ENCODE results near the gene FGGY. TPM values are rescaled to one million over a fixed set of nuclear protein-coding genes. Genes with fewer than 3 reads are reported as not detected.

Gene FGGY
- total RNA-seq, 1 donor from 2014 or later = 52.2 TPM

DNA sequence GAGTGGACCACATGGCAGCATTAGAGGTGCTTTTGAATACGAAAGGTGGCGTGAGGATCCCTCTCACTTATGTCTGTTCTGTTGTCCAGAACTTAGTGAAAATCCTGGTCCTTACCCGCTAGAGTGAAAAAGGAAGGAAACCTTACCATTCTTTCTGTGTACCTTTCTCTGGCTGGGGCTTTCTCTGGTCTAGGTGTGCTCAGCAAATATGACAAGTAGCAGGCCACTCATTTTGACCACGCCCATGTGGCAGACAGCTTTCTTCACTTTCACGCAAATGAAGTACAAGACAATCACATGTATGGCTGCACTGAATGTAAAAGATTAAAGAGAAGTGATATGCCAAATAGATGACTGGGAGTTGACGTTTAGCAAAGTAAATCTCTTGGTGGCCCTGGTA lies 131.9 kb downstream of the FGGY start:
- Histone ChIP-seq H3K27ac (ENCODE audit: low read depth, low read length) (peak overlapping the region; percentile 93), H3K9ac (ENCODE audit: low read depth in 1 of 3, low read length in 3 of 3) (no peak overlapping the region), H3K4me3 (ENCODE audit: low read length in 3 of 3) (no peak overlapping the region), H3K9me3 (ENCODE audit: control insufficient read depth in 3 of 3, low read length in 3 of 3) (no peaks in the 10 kb centered on the region), H3K4me1 (ENCODE audit: control insufficient read depth in 3 of 3, insufficient read depth in 3 of 3, low read length in 3 of 3) (peaks cover 45 to 50% (median 47%) of the 10 kb centered on the region in 3 donors), H3K27me3 (ENCODE audit: control insufficient read depth in 3 of 3, insufficient read depth in 3 of 3, low read length in 3 of 3) (no peaks in the 10 kb centered on the region), H3K36me3 (ENCODE audit: control insufficient read depth in 3 of 3, insufficient read depth in 3 of 3, low read length in 3 of 3) (no peaks in the 10 kb centered on the region)

DNA sequence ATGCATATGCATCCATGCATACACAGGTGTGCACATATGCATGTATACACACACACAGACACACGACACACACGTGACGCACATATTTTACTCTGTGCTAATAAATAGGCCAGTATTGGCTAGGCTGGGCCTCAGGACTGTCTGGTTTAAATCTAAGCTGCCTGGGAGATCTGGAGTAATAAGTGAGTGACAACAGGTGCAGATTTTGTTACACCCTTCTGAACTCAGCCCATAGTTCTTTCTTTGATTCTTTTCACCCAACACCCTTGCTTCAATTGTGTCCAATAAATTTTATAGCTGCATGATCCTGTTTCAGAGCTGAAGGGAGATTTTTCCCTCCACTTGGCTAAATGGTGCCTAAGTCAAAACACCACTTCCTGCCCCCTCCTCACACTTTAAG lies 132.8 kb downstream of the FGGY start:
- H3K9me3 ChIP-seq (ENCODE audit: control insufficient read depth in 3 of 3, low read length in 3 of 3) = no peaks in the 10 kb centered on the region
- H3K4me3 ChIP-seq (ENCODE audit: low read length in 3 of 3) = no peak overlapping the region
- peak overlapping the region in 1 of 3 donors; percentile 3 for H3K9ac ChIP-seq (ENCODE audit: low read depth in 1 of 3, low read length in 3 of 3)
- peak overlapping the region; percentile 15 for H3K27ac ChIP-seq (ENCODE audit: low read depth, low read length)
- H3K36me3 ChIP-seq (ENCODE audit: control insufficient read depth in 3 of 3, insufficient read depth in 3 of 3, low read length in 3 of 3) = no peaks in the 10 kb centered on the region
- H3K27me3 ChIP-seq (ENCODE audit: control insufficient read depth in 3 of 3, insufficient read depth in 3 of 3, low read length in 3 of 3) = no peaks in the 10 kb centered on the region
- peaks cover 53 to 57% (median 55%) of the 10 kb centered on the region in 3 donors for H3K4me1 ChIP-seq (ENCODE audit: control insufficient read depth in 3 of 3, insufficient read depth in 3 of 3, low read length in 3 of 3)

DNA sequence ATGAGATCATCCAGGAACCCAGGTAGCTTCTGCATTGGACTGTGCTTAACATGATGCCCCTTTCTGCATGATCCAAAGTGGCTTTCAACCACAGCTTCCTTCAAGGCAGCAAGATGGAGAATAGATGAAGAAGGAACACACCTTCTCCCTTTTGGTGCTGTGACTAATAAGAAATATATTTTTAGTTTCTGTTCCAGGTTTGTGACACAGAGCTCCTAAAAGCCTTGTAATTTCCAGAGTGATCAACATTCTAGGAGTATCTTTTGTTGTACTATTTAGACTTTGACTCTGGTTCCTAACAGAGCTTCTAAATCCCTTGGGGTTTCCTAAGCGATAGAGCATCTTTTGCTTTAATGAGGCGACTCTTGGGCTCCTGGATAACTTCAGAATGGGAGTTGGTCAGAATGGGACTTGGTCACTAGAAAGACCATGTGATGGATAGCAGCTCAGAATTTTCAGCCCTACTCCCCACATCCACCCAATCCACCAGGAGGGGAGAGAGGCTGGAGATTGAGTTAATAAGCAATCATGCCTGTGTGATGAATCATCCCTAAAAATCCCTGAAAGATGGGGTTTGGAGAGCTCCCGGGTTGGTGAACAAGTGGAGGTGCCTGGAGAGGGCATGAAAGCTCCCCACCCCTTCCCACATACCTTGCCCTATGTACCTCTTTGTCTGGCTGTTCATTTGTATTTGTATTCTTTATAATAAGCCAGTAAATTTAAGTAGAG lies 134.8 kb downstream of the FGGY start:
- Histone ChIP-seq H3K4me3 (ENCODE audit: low read length in 3 of 3) (no peak overlapping the region), H3K4me1 (ENCODE audit: control insufficient read depth in 3 of 3, insufficient read depth in 3 of 3, low read length in 3 of 3) (peaks cover 49 to 70% (median 54%) of the 10 kb centered on the region in 3 donors), H3K27ac (ENCODE audit: low read depth, low read length) (no peak overlapping the region), H3K9ac (ENCODE audit: low read depth in 1 of 3, low read length in 3 of 3) (no peak overlapping the region), H3K27me3 (ENCODE audit: control insufficient read depth in 3 of 3, insufficient read depth in 3 of 3, low read length in 3 of 3) (no peaks in the 10 kb centered on the region), H3K9me3 (ENCODE audit: control insufficient read depth in 3 of 3, low read length in 3 of 3) (no peaks in the 10 kb centered on the region), H3K36me3 (ENCODE audit: control insufficient read depth in 3 of 3, insufficient read depth in 3 of 3, low read length in 3 of 3) (no peaks in the 10 kb centered on the region)

- Histone ChIP-seq H3K4me3 (ENCODE audit: low read length in 3 of 3) (no peak overlapping the region), H3K27ac (ENCODE audit: low read depth, low read length) (peak overlapping the region; percentile 14), H3K27me3 (ENCODE audit: control insufficient read depth in 3 of 3, insufficient read depth in 3 of 3, low read length in 3 of 3) (no peaks in the 10 kb centered on the region), H3K36me3 (ENCODE audit: control insufficient read depth in 3 of 3, insufficient read depth in 3 of 3, low read length in 3 of 3) (no peaks in the 10 kb centered on the region), H3K9ac (ENCODE audit: low read depth in 1 of 3, low read length in 3 of 3) (no peak overlapping the region), H3K9me3 (ENCODE audit: control insufficient read depth in 3 of 3, low read length in 3 of 3) (no peaks in the 10 kb centered on the region), H3K4me1 (ENCODE audit: control insufficient read depth in 3 of 3, insufficient read depth in 3 of 3, low read length in 3 of 3) (peaks cover 48 to 67% (median 52%) of the 10 kb centered on the region in 3 donors)
Observed at GRCh38 chr1:59432531-59433439, 135.9 kb downstream of the FGGY start.

DNA sequence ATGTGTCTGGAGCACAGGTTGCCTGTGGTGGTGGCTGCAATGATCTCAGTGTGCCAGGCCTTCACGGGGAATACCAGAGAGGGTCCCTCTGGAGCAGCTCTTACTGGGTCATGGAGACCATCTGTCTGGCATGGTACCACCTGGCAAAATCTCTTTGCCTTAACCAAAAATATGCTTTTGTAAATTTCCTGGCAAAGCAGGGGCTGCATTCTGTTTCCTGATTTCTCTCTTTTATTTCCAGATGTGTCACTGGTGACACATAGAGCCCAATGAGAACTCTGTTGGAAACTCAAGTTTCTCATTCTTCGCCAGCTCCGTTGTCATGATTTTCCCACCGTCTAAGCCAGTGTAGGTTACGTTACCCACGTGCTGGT lies 136.5 kb downstream of the FGGY start:
- H3K9ac ChIP-seq (ENCODE audit: low read depth in 1 of 3, low read length in 3 of 3) = no peak overlapping the region
- peak overlapping the region; percentile 14 for H3K27ac ChIP-seq (ENCODE audit: low read depth, low read length)
- no peak overlapping the region for H3K4me3 ChIP-seq (ENCODE audit: low read length in 3 of 3)
- H3K4me1 ChIP-seq (ENCODE audit: control insufficient read depth in 3 of 3, insufficient read depth in 3 of 3, low read length in 3 of 3) = peaks cover 45 to 65% (median 47%) of the 10 kb centered on the region in 3 donors
- H3K36me3 ChIP-seq (ENCODE audit: control insufficient read depth in 3 of 3, insufficient read depth in 3 of 3, low read length in 3 of 3) = no peaks in the 10 kb centered on the region
- H3K9me3 ChIP-seq (ENCODE audit: control insufficient read depth in 3 of 3, low read length in 3 of 3) = no peaks in the 10 kb centered on the region
- H3K27me3 ChIP-seq (ENCODE audit: control insufficient read depth in 3 of 3, insufficient read depth in 3 of 3, low read length in 3 of 3) = no peaks in the 10 kb centered on the region

DNA sequence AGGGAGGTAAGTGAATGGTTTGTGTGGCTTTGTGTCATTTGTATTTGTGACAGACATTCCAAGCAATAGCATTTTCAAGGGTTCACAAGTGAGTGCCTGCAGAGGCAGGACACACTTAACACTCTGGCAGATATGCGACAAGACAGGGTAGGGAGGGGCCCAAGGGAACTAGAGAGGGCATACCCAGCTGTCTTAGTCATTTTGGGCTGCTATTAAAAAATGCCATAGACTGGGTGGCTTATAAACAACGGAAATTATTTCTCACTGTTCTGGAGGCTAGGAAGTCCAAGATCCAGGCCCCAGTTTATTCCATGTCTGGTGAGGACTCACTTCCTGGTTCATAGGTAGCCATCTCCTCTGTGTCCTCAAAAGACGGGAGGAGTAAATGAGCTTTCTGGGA lies 137.4 kb downstream of the FGGY start:
- Histone ChIP-seq H3K4me3 (ENCODE audit: low read length in 3 of 3) (no peak overlapping the region), H3K9me3 (ENCODE audit: control insufficient read depth in 3 of 3, low read length in 3 of 3) (no peaks in the 10 kb centered on the region), H3K36me3 (ENCODE audit: control insufficient read depth in 3 of 3, insufficient read depth in 3 of 3, low read length in 3 of 3) (no peaks in the 10 kb centered on the region), H3K27me3 (ENCODE audit: control insufficient read depth in 3 of 3, insufficient read depth in 3 of 3, low read length in 3 of 3) (no peaks in the 10 kb centered on the region), H3K4me1 (ENCODE audit: control insufficient read depth in 3 of 3, insufficient read depth in 3 of 3, low read length in 3 of 3) (peaks cover 39 to 59% (median 45%) of the 10 kb centered on the region in 3 donors), H3K27ac (ENCODE audit: low read depth, low read length) (peak overlapping the region; percentile 14), H3K9ac (ENCODE audit: low read depth in 1 of 3, low read length in 3 of 3) (no peak overlapping the region)

GRCh38 chr1:59436637-59437036 lies 139.7 kb downstream of the FGGY start:
- Histone ChIP-seq H3K4me3 (ENCODE audit: low read length in 3 of 3) (no peak overlapping the region), H3K4me1 (ENCODE audit: control insufficient read depth in 3 of 3, insufficient read depth in 3 of 3, low read length in 3 of 3) (peaks cover 30 to 55% (median 40%) of the 10 kb centered on the region in 3 donors), H3K36me3 (ENCODE audit: control insufficient read depth in 3 of 3, insufficient read depth in 3 of 3, low read length in 3 of 3) (no peaks in the 10 kb centered on the region), H3K9me3 (ENCODE audit: control insufficient read depth in 3 of 3, low read length in 3 of 3) (no peaks in the 10 kb centered on the region), H3K9ac (ENCODE audit: low read depth in 1 of 3, low read length in 3 of 3) (no peak overlapping the region), H3K27ac (ENCODE audit: low read depth, low read length) (peak overlapping the region; percentile 4), H3K27me3 (ENCODE audit: control insufficient read depth in 3 of 3, insufficient read depth in 3 of 3, low read length in 3 of 3) (no peaks in the 10 kb centered on the region)

GRCh38 chr1:59438058-59438560 lies 141.2 kb downstream of the FGGY start:
- peaks cover 32 to 57% (median 44%) of the 10 kb centered on the region in 3 donors for H3K4me1 ChIP-seq (ENCODE audit: control insufficient read depth in 3 of 3, insufficient read depth in 3 of 3, low read length in 3 of 3)

DNA sequence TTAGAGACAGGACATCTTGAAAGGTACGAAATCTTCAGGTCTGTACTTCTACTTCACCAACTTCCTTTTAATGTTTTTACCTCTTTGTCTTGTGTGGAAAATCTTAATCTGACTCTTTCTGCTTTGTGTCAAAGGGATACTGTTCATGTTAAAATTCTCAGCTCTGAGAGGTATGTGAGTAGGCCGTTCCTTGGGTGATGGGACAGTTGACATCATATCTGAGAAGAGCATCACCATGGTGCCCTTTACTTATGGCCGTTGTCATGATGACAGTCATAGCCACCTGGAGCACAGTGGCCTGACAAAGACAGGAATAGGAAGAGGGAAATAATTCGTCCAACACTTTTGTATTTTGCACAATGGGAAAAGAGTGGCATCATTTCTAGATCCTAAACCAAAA lies 145.6 kb downstream of the FGGY start:
- Histone ChIP-seq H3K9me3 (ENCODE audit: control insufficient read depth in 3 of 3, low read length in 3 of 3) (no peaks in the 10 kb centered on the region), H3K9ac (ENCODE audit: low read depth in 1 of 3, low read length in 3 of 3) (no peak overlapping the region), H3K4me1 (ENCODE audit: control insufficient read depth in 3 of 3, insufficient read depth in 3 of 3, low read length in 3 of 3) (peaks cover 22 to 48% (median 41%) of the 10 kb centered on the region in 3 donors), H3K36me3 (ENCODE audit: control insufficient read depth in 3 of 3, insufficient read depth in 3 of 3, low read length in 3 of 3) (no peaks in the 10 kb centered on the region), H3K27ac (ENCODE audit: low read depth, low read length) (no peak overlapping the region), H3K4me3 (ENCODE audit: low read length in 3 of 3) (no peak overlapping the region), H3K27me3 (ENCODE audit: control insufficient read depth in 3 of 3, insufficient read depth in 3 of 3, low read length in 3 of 3) (no peaks in the 10 kb centered on the region)

More at GRCh38 chr1:59438058-59438560, 141.2 kb downstream of the FGGY start:
- H3K27ac ChIP-seq (ENCODE audit: low read depth, low read length) = no peak overlapping the region
- H3K9me3 ChIP-seq (ENCODE audit: control insufficient read depth in 3 of 3, low read length in 3 of 3) = no peaks in the 10 kb centered on the region
- H3K9ac ChIP-seq (ENCODE audit: low read depth in 1 of 3, low read length in 3 of 3) = no peak overlapping the region
- no peaks in the 10 kb centered on the region for H3K36me3 ChIP-seq (ENCODE audit: control insufficient read depth in 3 of 3, insufficient read depth in 3 of 3, low read length in 3 of 3)
- H3K27me3 ChIP-seq (ENCODE audit: control insufficient read depth in 3 of 3, insufficient read depth in 3 of 3, low read length in 3 of 3) = no peaks in the 10 kb centered on the region
- no peak overlapping the region for H3K4me3 ChIP-seq (ENCODE audit: low read length in 3 of 3)

DNA sequence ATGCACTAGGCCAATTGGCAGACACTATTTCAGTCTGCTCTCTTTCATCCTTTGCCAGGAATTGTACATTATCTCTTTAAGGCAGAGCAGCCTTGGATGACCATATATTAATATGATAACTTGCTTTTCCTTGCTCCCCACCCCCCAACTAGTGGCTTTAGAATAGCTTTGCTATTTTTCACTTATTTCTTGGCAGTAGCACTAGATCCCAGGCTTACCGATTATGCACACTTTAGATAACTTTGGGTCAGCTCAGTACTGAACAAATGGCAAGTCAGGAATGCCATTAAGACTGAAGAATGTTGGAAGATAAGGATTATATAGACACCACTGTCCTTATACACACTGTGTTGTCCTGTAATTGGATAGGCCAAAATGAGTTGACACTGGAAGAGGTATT lies 146.4 kb downstream of the FGGY start:
- no peaks in the 10 kb centered on the region for H3K27me3 ChIP-seq (ENCODE audit: control insufficient read depth in 3 of 3, insufficient read depth in 3 of 3, low read length in 3 of 3)
- H3K9me3 ChIP-seq (ENCODE audit: control insufficient read depth in 3 of 3, low read length in 3 of 3) = no peaks in the 10 kb centered on the region
- no peaks in the 10 kb centered on the region for H3K36me3 ChIP-seq (ENCODE audit: control insufficient read depth in 3 of 3, insufficient read depth in 3 of 3, low read length in 3 of 3)
- no peak overlapping the region for H3K4me3 ChIP-seq (ENCODE audit: low read length in 3 of 3)
- H3K4me1 ChIP-seq (ENCODE audit: control insufficient read depth in 3 of 3, insufficient read depth in 3 of 3, low read length in 3 of 3) = peaks cover 22 to 49% (median 35%) of the 10 kb centered on the region in 3 donors
- no peak overlapping the region for H3K9ac ChIP-seq (ENCODE audit: low read depth in 1 of 3, low read length in 3 of 3)
- no peak overlapping the region for H3K27ac ChIP-seq (ENCODE audit: low read depth, low read length)
